Measurements from ENCODE around the gene EDC4. TPM values are rescaled to one million over a fixed set of nuclear protein-coding genes. Genes with fewer than 3 reads are reported as not detected.

EDC4 gene
- total and polyA plus RNA-seq, 2 of the 13 experiments (the other 11 are each of a cell fraction or from before 2014, with no cell fraction given) = 51.4 to 59.1 TPM

- TF ChIP-seq KDM1A (CRISPR knock-in tag; IDR thresholded peaks at IDR 0.05) (no peak), JUND (CRISPR knock-in tag; IDR thresholded peaks at IDR 0.05) (peak; percentile 55; the same call in 1 of the 2 replicates), THYN1 (CRISPR knock-in tag; IDR thresholded peaks at IDR 0.05; ENCODE audit: borderline replicate concordance, low read depth) (no peak), MZF1 (CRISPR knock-in tag; IDR thresholded peaks at IDR 0.05; ENCODE audit: borderline replicate concordance) (0 out of 2 replicates have a peak, but pooled peaks have one; percentile 65), ZNF546 (CRISPR knock-in tag; conservative IDR thresholded peaks at IDR 0.05) (0 out of 2 replicates have a peak, but pooled peaks have one; percentile 1), ESRRA (CRISPR knock-in tag; IDR thresholded peaks at IDR 0.05; ENCODE audit: low read depth) (peak; percentile 73), RNF2 (conservative IDR thresholded peaks at IDR 0.05; ENCODE audit: low read depth) (no peak; the same call in 1 of the 2 replicates), REPIN1 (CRISPR knock-in tag; IDR thresholded peaks at IDR 0.05; ENCODE audit: borderline replicate concordance, low read depth) (peak; percentile 3; the same call in 1 of the 2 replicates), HCFC1 (IDR thresholded peaks at IDR 0.05; ENCODE audit: low read depth, low read length) (0 out of 2 replicates have a peak, but pooled peaks have one; percentile 6), TBL1XR1 (IDR thresholded peaks at IDR 0.05; ENCODE audit: borderline replicate concordance, low read length, partially characterized antibody) (no peak), ZBTB43 (CRISPR knock-in tag; conservative IDR thresholded peaks at IDR 0.05) (no peak), ZBTB14 (CRISPR knock-in tag; IDR thresholded peaks at IDR 0.05) (peak; percentile 37; the same call in 1 of the 2 replicates), BHLHE40 (IDR thresholded peaks at IDR 0.05; ENCODE audit: low read length) (no peak), HNRNPL (IDR thresholded peaks at IDR 0.05; ENCODE audit: low read depth, low read length) (no peak), ZNF512B (CRISPR knock-in tag; IDR thresholded peaks at IDR 0.05; ENCODE audit: borderline replicate concordance) (no peak), ZNF605 (CRISPR knock-in tag; IDR thresholded peaks at IDR 0.05) (peak; percentile 73), ZFP41 (CRISPR knock-in tag; IDR thresholded peaks at IDR 0.05; ENCODE audit: borderline replicate concordance) (peak; percentile 82; the same call in 1 of the 2 replicates), ZNF224 (CRISPR knock-in tag; IDR thresholded peaks at IDR 0.05) (0 out of 2 replicates have a peak, but pooled peaks have one; percentile 33), ZNF30 (CRISPR knock-in tag; IDR thresholded peaks at IDR 0.05) (0 out of 2 replicates have a peak, but pooled peaks have one; percentile 85)
- TF ChIP-seq, protein P1, sequence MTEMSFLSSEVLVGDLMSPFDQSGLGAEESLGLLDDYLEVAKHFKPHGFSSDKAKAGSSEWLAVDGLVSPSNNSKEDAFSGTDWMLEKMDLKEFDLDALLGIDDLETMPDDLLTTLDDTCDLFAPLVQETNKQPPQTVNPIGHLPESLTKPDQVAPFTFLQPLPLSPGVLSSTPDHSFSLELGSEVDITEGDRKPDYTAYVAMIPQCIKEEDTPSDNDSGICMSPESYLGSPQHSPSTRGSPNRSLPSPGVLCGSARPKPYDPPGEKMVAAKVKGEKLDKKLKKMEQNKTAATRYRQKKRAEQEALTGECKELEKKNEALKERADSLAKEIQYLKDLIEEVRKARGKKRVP (CRISPR knock-in tag; IDR thresholded peaks at IDR 0.05) = peak in 1 of 2 experiments; percentile 49; a peak in 2 of 4 replicates
- TF ChIP-seq, protein P2, sequence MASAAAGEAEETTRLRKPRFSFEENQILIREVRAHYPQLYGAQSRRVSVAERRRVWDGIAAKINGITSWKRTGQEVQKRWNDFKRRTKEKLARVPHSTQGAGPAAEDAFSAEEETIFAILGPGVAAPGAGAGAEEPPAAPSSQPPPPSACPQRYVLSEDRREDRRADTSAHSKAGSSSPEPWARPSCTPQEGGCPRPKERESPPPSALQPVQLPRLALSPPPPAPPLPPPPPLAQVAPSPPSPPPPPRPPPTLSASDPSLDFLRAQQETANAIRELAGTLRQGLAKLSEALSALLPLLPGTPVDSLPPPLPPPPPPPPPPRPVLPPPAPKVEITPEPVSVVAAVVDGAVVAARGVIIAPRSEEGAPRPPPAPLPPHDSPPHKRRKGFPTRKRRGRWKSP (CRISPR knock-in tag; IDR thresholded peaks at IDR 0.05) = peak; percentile 100
Measured at GRCh38 chr16:67842509-67843342, 30.1 kb upstream of the EDC4 start (continued).
